H1 (cell line): ENCODE measurements around the gene EHD4. TPM values are rescaled to one million over a fixed set of nuclear protein-coding genes. Genes with fewer than 3 reads are reported as not detected.

Source experiments
- CTCF ChIA-PET: fragments of 300-600 bp; sonication (Branson Sonifier 250); formaldehyde crosslinking; loops from one replicate; lab custom pipeline; 2021; ENCODE audit not compliant: partially characterized antibody; lab: Charles Lee
- POLR2A ChIA-PET: fragments of 300-600 bp; sonication (Branson Sonifier 250); formaldehyde crosslinking; loops from one replicate; lab custom pipeline; 2021; ENCODE audit warnings: inconsistent platforms; ENCODE audit not compliant: partially characterized antibody; lab: Charles Lee
- DNase-seq, 2 experiments: peaks; one replicate each; pipeline versions ENCODE4 v3.0.0 to v3.0.0-alpha.2; 2010 to 2022; ENCODE audit warnings: low spot score in 2 of 2, low read depth in 1 of 2, mixed read lengths in 1 of 2
- FAIRE-seq: peaks from 2 replicates; lab custom pipeline; 2011; peaks lifted over from hg19 to GRCh38; lab: Jason Lieb, UNC
- H2AFZ ChIP-seq: 2 replicates; pipeline ENCODE4 v1.8.1; 2012; ENCODE audit warnings: low read length, inconsistent platforms
- H2AK5ac ChIP-seq: 2 replicates; pipeline ENCODE4 v1.6.1; 2013; ENCODE audit warnings: low read depth, low read length
- H2BK120ac ChIP-seq: replicated peaks from 2 replicates; pipeline ENCODE3; 2013; ENCODE audit warnings: low read depth, low read length, inconsistent platforms
- H2BK12ac ChIP-seq: 2 replicates; pipeline ENCODE4 v1.6.1; 2013; ENCODE audit warnings: low read depth, low read length
- H2BK15ac ChIP-seq: 2 replicates; pipeline ENCODE4 v1.6.1; 2013; ENCODE audit warnings: low read length
- H2BK20ac ChIP-seq: 2 replicates; pipeline ENCODE4 v1.6.1; 2013; ENCODE audit warnings: low read length
- H2BK5ac ChIP-seq: 2 replicates; pipeline ENCODE4 v1.6.1; 2013; ENCODE audit warnings: low read depth, low read length
- H3K14ac ChIP-seq: 2 replicates; pipeline ENCODE4 v1.6.1; 2013; ENCODE audit warnings: inconsistent platforms; ENCODE audit not compliant: insufficient read length
- H3K18ac ChIP-seq: 2 replicates; pipeline ENCODE4 v1.6.1; 2013; ENCODE audit warnings: low read length; ENCODE audit errors: extremely low read depth
- H3K23ac ChIP-seq: 2 replicates; pipeline ENCODE4 v1.6.1; 2013; ENCODE audit warnings: inconsistent platforms; ENCODE audit not compliant: insufficient read length
- H3K23me2 ChIP-seq: 2 replicates; pipeline ENCODE4 v1.6.1; 2013; ENCODE audit warnings: low read depth, low read length
- H3K27ac ChIP-seq: 2 replicates; pipeline ENCODE4 v1.6.1; 2011; ENCODE audit warnings: low read depth, low read length, inconsistent platforms
- H3K27me3 ChIP-seq, 4 experiments: replicated peaks in 1 of 4; 1 replicate in 1 of 4; 2 replicates in 3 of 4; pipeline versions ENCODE4 v1.6.1 to v1.8.1; 2011 to 2013; ENCODE audit warnings: low read length in 3 of 4, mild to moderate bottlenecking in 3 of 4, inconsistent platforms in 2 of 4, mixed read lengths in 2 of 4, moderate library complexity in 1 of 4; ENCODE audit not compliant: control insufficient read depth in 3 of 4, insufficient read depth in 3 of 4; ENCODE audit errors: extremely low read depth in 1 of 4
- H3K36me3 ChIP-seq, 4 experiments: 2 replicates each; pipeline versions ENCODE4 v1.6.1 to v1.8.1; 2011 to 2013; ENCODE audit warnings: mild to moderate bottlenecking in 4 of 4, low read length in 3 of 4, moderate library complexity in 2 of 4, control low read depth in 1 of 4, inconsistent platforms in 1 of 4; ENCODE audit not compliant: insufficient read depth in 4 of 4, control insufficient read depth in 2 of 4
- H3K4ac ChIP-seq: replicated peaks from 2 replicates; pipeline ENCODE3; 2013; ENCODE audit warnings: low read length, low read depth, mixed read lengths, inconsistent platforms; ENCODE audit not compliant: insufficient read length
- H3K4me1 ChIP-seq, 4 experiments: replicated peaks in 1 of 4; 1 replicate in 1 of 4; 2 replicates in 3 of 4; pipeline versions ENCODE4 v1.6.1 to v1.8.1; 2011 to 2013; ENCODE audit warnings: low read length in 3 of 4, inconsistent platforms in 2 of 4, mixed read lengths in 1 of 4; ENCODE audit not compliant: insufficient read depth in 4 of 4, control insufficient read depth in 3 of 4
- H3K4me2 ChIP-seq, 2 experiments: 2 replicates each; pipeline versions ENCODE4 v1.6.1 to v1.8.1; 2011 to 2013; ENCODE audit warnings: low read depth in 2 of 2, low read length in 2 of 2, control low read depth in 1 of 2, inconsistent platforms in 1 of 2, mild to moderate bottlenecking in 1 of 2; ENCODE audit not compliant: insufficient read depth in 1 of 2
- H3K4me3 ChIP-seq, 4 experiments: fragments of 200-600, 300-600 bp in 1 of 4; sonication (generic), shearing (Covaris generic), sonication (Bioruptor Twin) in 1 of 4; 2 replicates each; pipeline versions ENCODE4 v1.5.1 to v1.8.1; 2011 to 2016; ENCODE audit warnings: low read length in 4 of 4, low read depth in 3 of 4, control low read depth in 2 of 4, inconsistent platforms in 2 of 4, mild to moderate bottlenecking in 2 of 4, mixed read lengths in 1 of 4, moderate library complexity in 1 of 4; ENCODE audit not compliant: insufficient read depth in 2 of 4; ENCODE audit errors: extremely low read depth in 1 of 4
- H3K56ac ChIP-seq: replicated peaks from 2 replicates; pipeline ENCODE3; 2013; ENCODE audit warnings: low read depth, mild to moderate bottlenecking, mixed read lengths, low read length, inconsistent platforms; ENCODE audit not compliant: insufficient read length
- H3K79me1 ChIP-seq: 2 replicates; pipeline ENCODE4 v1.6.1; 2013; ENCODE audit warnings: low read depth, low read length, control low read depth
- H3K79me2 ChIP-seq, 2 experiments: 2 replicates each; pipeline versions ENCODE4 v1.6.1 to v1.8.1; 2012 to 2013; ENCODE audit warnings: low read length in 2 of 2, mild to moderate bottlenecking in 2 of 2, inconsistent platforms in 1 of 2; ENCODE audit not compliant: insufficient read depth in 2 of 2, control insufficient read depth in 1 of 2
- H3K9ac ChIP-seq, 4 experiments: replicated peaks in 1 of 4; 1 replicate in 1 of 4; 2 replicates in 3 of 4; pipeline versions ENCODE4 v1.6.1 to v1.8.1; 2011 to 2013; ENCODE audit warnings: low read depth in 3 of 4, low read length in 3 of 4, control low read depth in 2 of 4, mild to moderate bottlenecking in 2 of 4, moderate library complexity in 2 of 4, inconsistent platforms in 1 of 4; ENCODE audit errors: extremely low read depth in 1 of 4
- H3K9me3 ChIP-seq, 2 experiments: 2 replicates each; pipeline versions ENCODE4 v1.6.1 to v1.8.1; 2012 to 2013; ENCODE audit warnings: mild to moderate bottlenecking in 2 of 2, moderate library complexity in 2 of 2, control low read depth in 1 of 2, inconsistent platforms in 1 of 2, low read depth in 1 of 2, low read length in 1 of 2, mixed read lengths in 1 of 2; ENCODE audit not compliant: insufficient read depth in 2 of 2
- H4K20me1 ChIP-seq, 2 experiments: replicated peaks in 1 of 2; 2 replicates each; pipeline versions ENCODE3 to v1.8.1; 2011 to 2013; ENCODE audit warnings: inconsistent platforms in 2 of 2, low read length in 2 of 2, mild to moderate bottlenecking in 1 of 2; ENCODE audit not compliant: insufficient read depth in 2 of 2, control insufficient read depth in 1 of 2
- H4K5ac ChIP-seq: 2 replicates; pipeline ENCODE4 v1.6.1; 2013; ENCODE audit warnings: low read length, low read depth, mixed read lengths, inconsistent platforms; ENCODE audit not compliant: insufficient read length
- H4K8ac ChIP-seq: 2 replicates; pipeline ENCODE4 v1.8.0; 2013; ENCODE audit warnings: mild to moderate bottlenecking, moderate library complexity, low read length, inconsistent platforms; ENCODE audit not compliant: insufficient read depth; ENCODE audit errors: extremely low read depth
- H4K91ac ChIP-seq: replicated peaks from 2 replicates; pipeline ENCODE3; 2013; ENCODE audit warnings: low read length, mixed read lengths, inconsistent platforms; ENCODE audit not compliant: insufficient read length
- WGBS, 2 experiments: shearing (Covaris generic) in 1 of 2; methylation state at CpG; one replicate each; pipeline versions ENCODE4 v1.1.6 to v1.1.7; 2013 to 2015; ENCODE audit warnings: low lambda C conversion rate in 2 of 2, mixed read lengths in 2 of 2, inconsistent platforms in 1 of 2, low coverage in 1 of 2, missing lambda C conversion rate in 1 of 2; ENCODE audit not compliant: insufficient replicate concordance in 2 of 2, insufficient coverage in 1 of 2, insufficient read length in 1 of 2; ENCODE audit errors: extremely low coverage in 1 of 2, missing lambda C conversion rate in 1 of 2; 5-methylcytosine and 5-hydroxymethylcytosine counted together
- polyA plus RNA-seq, 7 experiments: library from polyadenylated mRNA; depleted of rRNA in 3 of 7; stranded (reverse) in 5 of 7; unstranded in 2 of 7; fragments of >200 nt in 5 of 7; fragments of 200-250 nt in 2 of 7; gene quantifications; 1 replicate in 5 of 7; 2 replicates in 1 of 7; 4 replicates in 1 of 7; pipeline versions ENCODE4 v1.2.1 to v1.2.3, GENCODE V29; 2011 to 2013; ENCODE audit warnings: missing spikeins in 2 of 7, mixed read lengths in 2 of 7
- total RNA-seq: library from RNA; stranded (reverse); fragmentation: NEBNext Ultra II Directional; extraction: Animal tissue kit (Norgen Biotek cat#: 25700); gene quantifications from 2 replicates; pipeline ENCODE4 v1.2.1, GENCODE V29; 2021
- TF ChIP-seq, protein P1 (sequence below): IDR thresholded peaks from 2 replicates; pipeline ENCODE4 v1.6.1; 2012; ENCODE audit warnings: inconsistent platforms

The EHD4 gene
- total and polyA plus RNA-seq, 2 of the 8 experiments (the other 6 are each of a cell fraction or from before 2014, with no cell fraction given), result 17.5 to 24.5 TPM

DNA sequence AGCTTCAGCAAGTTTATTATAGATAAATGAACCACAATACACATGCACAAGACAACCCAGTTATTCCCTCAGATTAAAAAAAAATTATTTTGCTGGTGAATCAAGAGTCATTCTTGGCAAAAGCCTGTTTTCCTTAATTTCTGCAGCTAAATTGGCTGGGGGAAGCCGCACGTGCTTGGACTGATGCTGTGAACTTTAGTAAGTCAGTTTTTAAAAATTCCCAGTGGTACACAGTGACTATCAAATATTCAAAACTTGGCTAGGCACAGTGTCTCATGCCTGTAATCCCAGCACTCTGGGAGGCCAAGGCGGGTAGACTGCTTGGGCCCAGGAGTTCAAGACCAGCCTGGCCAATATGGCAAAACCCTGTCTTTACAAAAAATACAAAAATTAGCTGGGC, 23.9 kb downstream of the EHD4 start:
- no peak overlapping the region for H3K4ac ChIP-seq
- H4K8ac ChIP-seq, result no peak overlapping the region
- no peak overlapping the region for H2BK120ac ChIP-seq
- no peaks in the 10 kb centered on the region for H3K9me3 ChIP-seq
- H3K79me2 ChIP-seq, result peaks cover 0 to 4% of the 10 kb centered on the region in 2 experiments; a peak in 1 of 4 replicates
- H3K14ac ChIP-seq, result no peak overlapping the region
- H3K23me2 ChIP-seq, result no peaks in the 10 kb centered on the region
- 92% methylated on average over 3 of the region's 3 CpGs; no CpG with 5 or more reads in 1 of the 2 experiments for WGBS, 2 experiments
- H4K20me1 ChIP-seq, result peaks cover 1 to 9% of the 10 kb centered on the region in 2 experiments
- H2BK5ac ChIP-seq, result no peak overlapping the region
- H2AK5ac ChIP-seq, result no peak overlapping the region
- H3K4me1 ChIP-seq, result peaks cover 0 to 3% (median 0%) of the 10 kb centered on the region in 4 experiments; a peak in 2 of 7 replicates
- H3K9ac ChIP-seq, result no peak overlapping the region
- no peak overlapping the region for H3K4me2 ChIP-seq
- no peak overlapping the region for H4K5ac ChIP-seq
- no peak overlapping the region for H3K4me3 ChIP-seq
- H3K27ac ChIP-seq, result no peak overlapping the region
- H3K18ac ChIP-seq, result no peak overlapping the region
- H2BK12ac ChIP-seq, result no peak overlapping the region
- DNase-seq (no peak), FAIRE-seq (no peak)
- peaks cover 2% of the 10 kb centered on the region for H3K79me1 ChIP-seq
- H2BK20ac ChIP-seq, result no peak overlapping the region
- no peak overlapping the region for H3K56ac ChIP-seq
- ChIA-PET CTCF (interaction anchor here (1.4 kb wide), 1 partner anchor 44 kb away, joined by 4 read pairs; no protein-coding TSS in a partner anchor), POLR2A (interaction anchor here (1.3 to 1.5 kb wide), 2 partner anchors 21 to 24 kb away, joined by 3 to 4 read pairs; partner anchors contain the start of gene EHD4)
- H2BK15ac ChIP-seq, result no peak overlapping the region
- H2AFZ ChIP-seq, result no peak overlapping the region
- no peak overlapping the region for H3K23ac ChIP-seq
- H3K27me3 ChIP-seq, result no peaks in the 10 kb centered on the region
- peaks cover 2 to 20% (median 13%) of the 10 kb centered on the region in 4 experiments; a peak in 4 of 8 replicates for H3K36me3 ChIP-seq
- TF ChIP-seq, protein P1, sequence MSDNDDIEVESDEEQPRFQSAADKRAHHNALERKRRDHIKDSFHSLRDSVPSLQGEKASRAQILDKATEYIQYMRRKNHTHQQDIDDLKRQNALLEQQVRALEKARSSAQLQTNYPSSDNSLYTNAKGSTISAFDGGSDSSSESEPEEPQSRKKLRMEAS, result no peak
- TF ChIP-seq, all 59 proteins: peak for 0
- H4K91ac ChIP-seq, result no peak overlapping the region
